Activated T-cell treated with anti-CD3 and anti-CD28 coated beads, Interleukin-2, amount 50 U/mL, for 24 hours (primary cell): Measurements from ENCODE around the gene LYL1.

ENCODE experiments used
- DNase-seq: peaks from one replicate; pipeline ENCODE4 v3.0.0-alpha.2; 2020
- H3K27ac Mint-ChIP-seq: 2 replicates; pipeline ENCODE4 v1.8.0; 2020; ENCODE audit warnings: mild to moderate bottlenecking, mixed read lengths
- H3K27me3 Mint-ChIP-seq: 2 replicates; pipeline ENCODE4 v1.8.0; 2020; ENCODE audit warnings: mixed read lengths
- H3K36me3 Mint-ChIP-seq: 2 replicates; pipeline ENCODE4 v1.8.0; 2020; ENCODE audit warnings: low read depth, mixed read lengths
- H3K4me1 Mint-ChIP-seq: 2 replicates; pipeline ENCODE4 v1.8.0; 2020; ENCODE audit warnings: low read depth, mixed read lengths
- H3K4me3 Mint-ChIP-seq: 2 replicates; pipeline ENCODE4 v1.8.0; 2020; ENCODE audit warnings: mild to moderate bottlenecking, moderate library complexity, mixed read lengths
- H3K9me3 Mint-ChIP-seq: 2 replicates; pipeline ENCODE4 v1.8.0; 2020; ENCODE audit warnings: mixed read lengths

The LYL1 gene

DNA sequence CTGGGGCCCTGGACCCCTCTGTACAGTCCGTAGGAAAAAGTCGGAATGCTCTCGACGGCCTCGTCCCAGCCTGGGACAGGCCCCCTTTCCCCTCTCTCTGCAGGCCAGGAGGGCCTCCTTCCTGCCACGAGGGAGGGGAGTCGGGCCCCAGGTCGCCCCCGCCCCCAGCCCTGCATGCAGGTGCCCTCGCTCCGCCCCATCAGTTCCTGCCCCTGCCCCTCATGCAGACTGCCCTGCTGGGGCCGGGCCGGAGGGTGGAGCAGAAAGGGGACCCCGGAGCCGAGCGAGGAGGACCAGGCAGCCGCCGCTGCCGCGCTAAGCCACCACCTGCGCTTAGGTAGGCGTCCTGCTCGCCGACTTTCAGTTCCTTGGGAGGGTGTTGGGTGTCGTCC, 7.3 kb downstream of the LYL1 start:
- no peak overlapping the region for H3K4me3 Mint-ChIP-seq
- peaks cover 7% of the 10 kb centered on the region for H3K36me3 Mint-ChIP-seq
- H3K9me3 Mint-ChIP-seq, result peaks cover 3% of the 10 kb centered on the region
- peaks cover 42% of the 10 kb centered on the region for H3K27me3 Mint-ChIP-seq
- peak; percentile 51 for DNase-seq
- H3K27ac Mint-ChIP-seq, result no peak overlapping the region
- H3K4me1 Mint-ChIP-seq, result peaks cover 43% of the 10 kb centered on the region

DNA sequence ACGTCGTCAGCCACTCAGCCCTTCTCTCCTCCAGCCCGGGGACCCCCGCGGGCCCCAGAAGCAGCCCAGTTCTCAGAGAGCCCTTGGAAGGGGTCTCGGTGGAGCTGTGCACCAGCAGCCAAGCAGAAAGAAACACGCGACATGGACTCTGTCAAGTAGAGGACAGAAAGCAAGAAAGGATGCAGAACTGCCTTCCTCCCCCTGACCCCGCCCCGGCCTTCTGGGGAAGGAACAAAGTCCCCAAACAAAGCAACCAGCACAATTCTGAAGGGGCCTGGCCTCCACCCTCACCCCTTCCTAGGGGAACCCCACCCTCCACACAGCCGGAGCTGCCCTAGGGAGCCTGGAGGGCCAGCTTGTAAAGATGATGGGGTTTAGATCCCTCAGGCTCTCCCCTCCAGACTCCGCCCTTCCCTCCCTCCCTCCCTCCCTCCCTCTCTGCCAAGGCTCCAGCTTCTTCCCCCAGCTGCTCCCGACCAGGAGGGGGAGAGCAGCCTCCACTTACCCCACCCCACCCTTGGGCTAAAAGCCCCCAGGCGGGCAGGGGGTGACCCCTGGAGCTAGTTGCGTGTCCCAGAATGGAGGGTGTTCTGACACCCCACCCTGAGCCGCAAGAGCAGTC, 7.8 kb downstream of the LYL1 start:
- H3K27ac Mint-ChIP-seq, result no peak overlapping the region
- H3K36me3 Mint-ChIP-seq, result peaks cover 2% of the 10 kb centered on the region
- no peaks in the 10 kb centered on the region for H3K9me3 Mint-ChIP-seq
- peaks cover 42% of the 10 kb centered on the region for H3K27me3 Mint-ChIP-seq
- DNase-seq, result no peak
- no peak overlapping the region for H3K4me3 Mint-ChIP-seq
- H3K4me1 Mint-ChIP-seq, result peaks cover 38% of the 10 kb centered on the region

DNA sequence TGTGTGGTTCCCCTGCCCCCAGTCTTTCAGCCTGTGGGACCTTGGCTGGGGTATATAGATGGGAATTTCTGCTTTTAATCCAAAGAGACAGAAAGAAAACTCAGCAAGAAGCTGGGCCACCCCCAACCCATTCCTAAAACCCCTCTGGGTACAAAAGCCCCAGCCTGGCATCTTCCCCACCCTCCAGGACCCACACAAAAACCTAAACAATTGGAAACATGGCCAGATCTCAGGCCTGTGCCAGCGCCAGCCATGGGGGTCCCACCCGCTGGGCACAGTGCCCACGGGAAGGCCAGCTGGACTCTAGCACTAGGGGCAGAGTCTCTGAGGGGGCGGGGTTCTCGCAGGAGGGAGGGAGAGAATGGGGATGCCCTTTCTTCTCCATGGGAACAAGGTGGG, 8.6 kb downstream of the LYL1 start:
- no peak overlapping the region for H3K4me3 Mint-ChIP-seq
- DNase-seq, result no peak
- no peaks in the 10 kb centered on the region for H3K36me3 Mint-ChIP-seq
- H3K27ac Mint-ChIP-seq, result no peak overlapping the region
- peaks cover 32% of the 10 kb centered on the region for H3K4me1 Mint-ChIP-seq
- no peaks in the 10 kb centered on the region for H3K9me3 Mint-ChIP-seq
- peaks cover 41% of the 10 kb centered on the region for H3K27me3 Mint-ChIP-seq

DNA sequence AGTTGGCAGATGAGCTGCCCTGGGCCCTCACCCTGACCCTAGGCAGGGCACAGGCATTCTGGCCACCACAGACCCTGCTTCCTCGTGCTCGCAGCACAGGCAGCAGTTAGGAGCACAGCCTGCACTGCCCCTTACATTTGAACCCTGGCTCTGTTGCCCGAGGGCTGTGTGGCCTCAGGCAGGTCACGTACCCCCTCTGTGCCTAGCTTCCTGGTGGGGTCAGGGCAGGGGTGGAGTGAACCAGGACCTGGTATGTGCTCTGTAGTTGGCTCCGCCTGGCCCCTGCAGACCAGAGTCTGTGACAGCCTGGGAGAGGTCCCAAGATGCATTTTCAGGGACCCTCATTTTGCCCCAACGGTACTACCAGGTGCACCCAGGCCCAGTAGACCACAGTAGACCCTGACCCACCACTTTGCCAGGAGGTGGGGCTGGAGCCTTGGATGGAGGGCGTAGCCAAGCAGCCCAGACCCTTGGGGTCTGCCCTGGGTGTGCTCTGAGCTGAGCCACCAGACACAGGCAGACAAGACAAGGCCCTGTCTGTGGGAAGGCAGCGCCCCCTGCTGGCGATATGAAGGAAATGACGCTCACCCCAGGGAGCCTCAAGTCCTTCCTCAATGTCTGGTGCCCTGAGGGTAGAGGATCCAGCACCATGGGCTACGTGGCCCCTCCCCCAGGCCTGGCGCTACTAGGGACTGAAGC, 9.1 kb downstream of the LYL1 start:
- DNase-seq, result peak; percentile 86
- peaks cover 37% of the 10 kb centered on the region for H3K27me3 Mint-ChIP-seq
- no peaks in the 10 kb centered on the region for H3K36me3 Mint-ChIP-seq
- peaks cover 28% of the 10 kb centered on the region for H3K4me1 Mint-ChIP-seq
- no peak overlapping the region for H3K27ac Mint-ChIP-seq
- no peaks in the 10 kb centered on the region for H3K9me3 Mint-ChIP-seq
- H3K4me3 Mint-ChIP-seq, result no peak overlapping the region

DNA sequence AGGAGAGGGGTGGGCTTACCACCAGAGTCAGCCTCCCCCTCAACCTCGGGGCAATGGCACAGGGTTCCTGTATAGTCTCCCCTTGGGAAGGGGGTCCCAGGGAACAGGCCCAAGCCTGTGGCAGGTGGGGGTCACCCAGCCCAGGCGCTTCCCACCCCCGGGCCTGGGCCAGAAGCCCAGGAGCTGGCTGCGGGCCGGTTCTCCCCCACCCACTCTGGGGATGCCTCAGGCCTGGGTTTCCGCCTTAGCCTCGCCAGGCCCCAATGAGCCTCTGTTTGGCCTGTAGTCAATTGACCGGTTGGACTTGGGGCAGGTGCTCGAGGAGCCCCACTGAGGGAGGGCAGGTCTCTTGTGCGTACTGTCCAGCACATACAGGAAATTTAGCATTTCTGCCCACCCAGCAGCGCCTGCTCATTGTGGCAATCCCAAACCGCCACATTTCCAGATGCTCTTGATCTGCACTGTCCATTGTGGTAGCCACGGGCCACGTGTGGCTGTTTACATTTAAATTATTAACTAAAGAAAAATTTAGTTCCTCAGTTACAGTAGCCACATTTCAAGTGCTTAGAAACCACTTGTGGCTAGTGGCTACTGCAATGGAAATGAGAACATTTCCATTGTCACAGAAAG, 9.9 kb downstream of the LYL1 start:
- no peaks in the 10 kb centered on the region for H3K36me3 Mint-ChIP-seq
- DNase-seq, result no peak
- peaks cover 22% of the 10 kb centered on the region for H3K4me1 Mint-ChIP-seq
- H3K9me3 Mint-ChIP-seq, result no peaks in the 10 kb centered on the region
- no peak overlapping the region for H3K27ac Mint-ChIP-seq
- no peak overlapping the region for H3K4me3 Mint-ChIP-seq
- peaks cover 29% of the 10 kb centered on the region for H3K27me3 Mint-ChIP-seq

DNA sequence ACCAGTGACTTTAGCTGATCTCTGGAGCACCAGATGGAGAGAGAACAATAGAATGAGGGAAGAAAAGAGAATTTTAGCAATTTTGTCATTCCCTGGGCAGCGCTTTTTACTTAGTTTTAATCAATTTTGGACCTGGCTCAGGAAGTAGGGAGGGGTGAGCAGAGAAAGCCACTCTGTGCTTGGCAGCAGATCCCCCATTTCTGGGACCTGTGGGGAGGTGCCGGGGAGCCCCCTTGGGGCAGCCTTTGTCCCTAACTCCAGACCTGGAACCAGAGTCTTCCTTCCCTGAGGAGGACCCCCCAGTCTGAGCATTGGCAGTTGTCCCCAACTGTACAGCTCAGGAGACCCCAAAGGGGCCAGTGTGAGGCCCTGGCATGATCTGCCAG, 10.5 kb downstream of the LYL1 start:
- no peak for DNase-seq
- H3K4me3 Mint-ChIP-seq, result no peak overlapping the region

DNA sequence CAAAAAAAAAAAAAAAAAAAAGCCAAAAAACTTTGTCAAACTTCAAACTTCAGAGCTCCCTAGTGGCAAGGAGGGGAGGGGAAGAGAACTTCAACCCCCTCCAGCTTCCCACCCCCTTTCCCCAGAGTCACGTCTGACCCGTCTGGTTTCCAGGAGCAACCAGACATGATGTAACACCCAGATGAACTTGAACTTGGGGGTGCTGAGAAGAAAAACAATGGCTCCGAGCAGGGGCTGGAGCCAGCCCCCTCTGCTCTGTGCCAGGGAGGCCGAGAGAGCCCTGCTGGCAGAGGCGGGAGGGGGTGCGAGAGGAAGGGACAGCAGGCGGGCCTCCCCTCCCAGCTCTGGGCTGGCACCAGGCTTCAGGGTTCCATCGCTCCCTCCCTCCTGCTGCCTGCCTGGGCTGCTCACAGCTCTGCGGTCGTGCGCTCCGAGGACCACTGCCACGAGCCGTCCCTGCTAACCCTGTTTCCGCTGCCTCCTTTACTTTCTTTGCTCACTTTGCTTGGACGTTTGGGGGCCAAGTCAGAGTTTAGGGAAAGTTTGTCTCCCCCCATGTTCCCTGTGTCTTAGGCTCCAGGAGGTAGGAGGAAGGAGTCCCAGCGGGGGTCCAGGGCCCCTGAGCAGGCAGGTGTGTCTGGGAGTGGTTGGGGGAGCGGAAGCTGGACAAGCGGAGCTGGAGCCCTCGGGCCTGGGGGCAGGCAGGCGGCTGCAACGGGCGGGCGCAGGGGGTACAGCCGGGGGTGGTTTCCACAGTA, 11.1 kb downstream of the LYL1 start:
- Mint-ChIP-seq H3K27me3 (peaks cover 22% of the 10 kb centered on the region), H3K36me3 (no peaks in the 10 kb centered on the region), H3K4me1 (peaks cover 15% of the 10 kb centered on the region), H3K4me3 (no peak overlapping the region), H3K27ac (no peak overlapping the region), H3K9me3 (no peaks in the 10 kb centered on the region)
- no peak for DNase-seq

More for the DNA sequence above, 10.5 kb downstream of the LYL1 start:
- Mint-ChIP-seq H3K27ac (no peak overlapping the region), H3K36me3 (no peaks in the 10 kb centered on the region), H3K27me3 (peaks cover 26% of the 10 kb centered on the region), H3K4me1 (peaks cover 19% of the 10 kb centered on the region), H3K9me3 (no peaks in the 10 kb centered on the region)

DNA sequence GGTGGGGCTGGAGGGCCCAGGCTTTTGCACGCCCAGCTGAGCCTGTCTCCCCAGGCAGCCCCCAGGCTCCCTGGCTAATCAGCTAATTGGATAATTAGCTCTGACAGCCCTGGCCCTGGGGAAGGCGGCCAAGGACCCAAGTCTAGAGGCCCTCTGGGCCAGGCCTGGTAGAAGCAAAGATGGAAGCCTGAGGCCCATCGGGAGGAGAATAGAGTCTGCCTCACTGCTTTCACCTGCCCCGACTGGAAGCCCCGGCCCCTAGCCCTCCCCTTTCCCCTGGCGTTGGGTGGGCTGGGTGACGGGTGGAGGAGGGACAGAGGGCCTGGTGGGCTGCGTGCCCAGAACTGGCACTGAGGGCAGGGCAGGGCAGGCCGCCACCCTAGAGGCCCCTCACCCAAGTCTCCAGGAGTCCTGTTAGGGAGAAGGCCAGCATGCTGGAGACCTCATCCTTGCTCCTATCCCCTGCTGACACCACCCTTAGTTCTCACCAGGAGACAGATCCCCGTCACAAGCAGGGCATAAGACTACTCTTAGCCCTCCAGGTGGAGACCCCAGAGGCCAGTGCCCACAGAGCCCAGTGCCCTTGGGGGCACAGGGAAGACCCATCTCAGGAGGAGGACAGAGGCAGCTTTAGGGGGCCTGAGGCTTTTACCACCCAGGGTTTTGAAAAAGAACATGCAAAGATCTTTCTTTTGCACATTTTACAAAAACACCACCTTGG, 12.0 kb downstream of the LYL1 start:
- no peak overlapping the region for H3K27ac Mint-ChIP-seq

DNA sequence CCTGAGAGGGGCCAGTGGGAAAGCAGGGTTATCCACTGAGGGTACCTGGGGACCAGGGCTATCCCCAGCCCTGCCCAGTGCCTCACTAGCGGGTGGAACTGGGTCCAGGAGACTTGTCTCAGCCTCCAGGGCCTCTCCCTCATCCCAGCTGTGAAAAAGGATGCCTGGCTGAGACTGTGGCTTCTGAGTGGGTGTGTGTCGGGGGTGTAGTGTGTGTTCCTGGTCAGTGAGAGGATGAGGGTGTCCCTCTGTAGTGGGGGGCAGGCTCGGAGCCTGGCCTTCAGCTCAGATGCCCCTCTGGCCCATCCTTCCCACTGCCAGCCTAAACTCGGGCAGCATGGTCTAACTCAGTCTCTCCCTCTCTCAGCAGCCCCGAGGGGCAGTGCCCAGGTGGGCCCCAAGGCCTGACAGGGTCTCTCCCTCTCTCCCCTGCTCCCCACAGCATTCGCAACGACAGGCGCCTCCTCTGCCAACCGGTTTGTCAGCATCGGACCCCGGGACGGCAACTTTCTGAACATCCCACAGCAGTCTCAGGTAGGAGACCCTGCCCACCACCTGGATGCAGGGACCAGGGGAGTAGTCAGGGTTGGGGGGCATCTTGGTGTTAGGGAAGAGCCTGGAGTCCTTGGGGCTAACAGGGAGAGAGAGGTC, 12.7 kb downstream of the LYL1 start:
- Mint-ChIP-seq H3K4me1 (peaks cover 6% of the 10 kb centered on the region), H3K4me3 (no peak overlapping the region), H3K27ac (no peak overlapping the region), H3K36me3 (no peaks in the 10 kb centered on the region), H3K9me3 (no peaks in the 10 kb centered on the region), H3K27me3 (peaks cover 10% of the 10 kb centered on the region)
- DNase-seq, result no peak

More for the DNA sequence above, 12.0 kb downstream of the LYL1 start:
- peaks cover 7% of the 10 kb centered on the region for H3K4me1 Mint-ChIP-seq
- H3K36me3 Mint-ChIP-seq, result no peaks in the 10 kb centered on the region
- peaks cover 13% of the 10 kb centered on the region for H3K27me3 Mint-ChIP-seq
- no peak for DNase-seq
- H3K4me3 Mint-ChIP-seq, result no peak overlapping the region
- no peaks in the 10 kb centered on the region for H3K9me3 Mint-ChIP-seq

DNA sequence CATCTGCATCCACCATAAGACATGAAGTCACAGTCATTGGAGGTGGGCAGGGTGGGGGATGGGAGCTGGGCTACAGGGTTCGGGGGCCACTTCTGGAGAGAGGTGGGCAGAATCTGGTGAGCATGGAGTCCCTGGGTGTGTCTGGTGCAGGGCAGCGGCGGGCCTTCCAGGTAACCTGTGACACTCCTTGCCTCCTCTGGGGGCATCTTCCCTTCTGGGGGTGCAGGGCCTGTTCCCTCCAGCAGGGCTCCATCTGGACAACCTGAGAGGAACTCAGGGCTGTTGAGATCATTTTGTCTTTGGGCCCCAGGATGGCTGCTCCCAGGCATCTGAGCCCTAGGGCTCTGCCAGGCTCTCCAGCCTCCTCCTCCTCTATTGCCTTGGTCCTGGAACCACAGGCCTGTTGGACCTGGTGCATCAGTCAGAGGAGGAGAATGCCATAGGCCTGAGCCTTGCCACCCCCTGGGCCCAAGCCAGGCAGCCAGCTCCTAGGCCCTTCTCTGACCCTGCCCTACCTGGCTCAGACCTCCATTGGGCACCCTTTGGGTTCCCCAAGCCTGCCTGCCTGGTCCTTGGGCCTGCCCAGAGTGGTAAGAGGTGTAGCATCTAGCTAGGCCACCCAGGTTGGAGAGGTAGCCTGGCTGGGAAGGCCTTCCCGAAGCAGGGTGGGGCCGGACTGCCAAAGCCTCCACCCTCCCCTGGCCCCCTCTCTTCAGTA, 13.4 kb downstream of the LYL1 start:
- H3K9me3 Mint-ChIP-seq, result no peaks in the 10 kb centered on the region
- DNase-seq, result no peak
- H3K27me3 Mint-ChIP-seq, result peaks cover 4% of the 10 kb centered on the region
- peaks cover 3% of the 10 kb centered on the region for H3K4me1 Mint-ChIP-seq
- H3K27ac Mint-ChIP-seq, result no peak overlapping the region
- no peak overlapping the region for H3K4me3 Mint-ChIP-seq
- no peaks in the 10 kb centered on the region for H3K36me3 Mint-ChIP-seq

DNA sequence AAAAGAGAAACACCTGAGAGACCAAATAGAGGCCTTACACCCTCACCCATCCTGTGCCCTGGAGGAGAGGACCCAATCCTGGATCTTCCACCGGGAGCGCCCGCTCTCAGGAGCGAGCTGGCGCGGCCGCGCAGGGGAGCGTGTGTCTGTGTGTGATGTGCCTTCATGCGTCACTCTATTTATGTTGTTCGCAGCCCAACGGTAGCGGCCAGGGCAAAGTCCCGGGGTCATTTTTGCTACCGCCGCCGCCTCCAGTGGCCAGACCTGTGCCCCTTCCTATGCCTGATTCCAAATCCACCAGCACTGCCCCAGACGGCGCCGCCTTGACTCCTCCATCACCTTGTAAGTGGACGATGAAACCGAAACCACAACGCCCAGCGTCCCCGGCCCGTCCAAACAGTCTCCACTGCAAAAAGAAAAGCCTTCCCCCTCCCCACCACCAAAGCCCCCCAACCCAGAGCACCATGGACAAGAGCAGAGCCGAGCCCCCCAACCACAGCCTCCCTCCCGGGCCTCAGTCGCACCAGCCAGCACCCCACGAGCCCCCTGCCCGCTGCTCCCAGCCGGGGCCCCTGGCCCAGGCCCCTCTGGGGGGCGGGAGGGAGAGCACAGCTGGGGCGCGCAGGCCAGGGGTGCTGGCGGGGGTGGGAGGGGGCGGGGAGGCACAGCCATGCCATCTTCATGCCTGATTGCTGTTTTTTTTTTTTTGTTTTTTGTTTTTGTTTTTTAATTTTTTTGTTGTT, 14.7 kb downstream of the LYL1 start:
- Mint-ChIP-seq H3K27me3 (no peaks in the 10 kb centered on the region), H3K27ac (no peak overlapping the region), H3K9me3 (no peaks in the 10 kb centered on the region), H3K36me3 (no peaks in the 10 kb centered on the region), H3K4me3 (no peak overlapping the region), H3K4me1 (no peaks in the 10 kb centered on the region)
- DNase-seq, result no peak

DNA sequence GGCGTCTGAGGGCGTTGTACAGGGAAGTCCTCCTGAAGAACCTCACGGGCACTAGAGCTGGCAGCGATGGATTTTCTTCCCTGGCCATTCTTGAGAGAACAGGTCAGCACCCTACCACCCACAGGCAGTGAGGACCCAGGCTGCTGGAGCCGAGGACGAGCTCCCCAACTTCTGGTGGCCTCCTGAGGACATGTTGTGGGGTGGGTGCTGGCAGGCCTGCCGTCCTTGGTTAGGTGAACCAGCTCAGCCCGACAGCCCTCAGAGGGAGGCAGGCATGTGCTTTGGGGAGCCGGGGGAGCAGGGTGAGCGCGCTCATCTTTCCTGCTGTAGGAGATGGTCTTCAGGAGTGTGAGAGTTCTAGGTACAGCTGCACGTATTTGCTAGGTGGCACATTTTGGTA, 15.4 kb downstream of the LYL1 start:
- Mint-ChIP-seq H3K27me3 (no peaks in the 10 kb centered on the region), H3K4me3 (no peak overlapping the region), H3K4me1 (no peaks in the 10 kb centered on the region), H3K27ac (no peak overlapping the region), H3K9me3 (no peaks in the 10 kb centered on the region), H3K36me3 (no peaks in the 10 kb centered on the region)
- no peak for DNase-seq

DNA sequence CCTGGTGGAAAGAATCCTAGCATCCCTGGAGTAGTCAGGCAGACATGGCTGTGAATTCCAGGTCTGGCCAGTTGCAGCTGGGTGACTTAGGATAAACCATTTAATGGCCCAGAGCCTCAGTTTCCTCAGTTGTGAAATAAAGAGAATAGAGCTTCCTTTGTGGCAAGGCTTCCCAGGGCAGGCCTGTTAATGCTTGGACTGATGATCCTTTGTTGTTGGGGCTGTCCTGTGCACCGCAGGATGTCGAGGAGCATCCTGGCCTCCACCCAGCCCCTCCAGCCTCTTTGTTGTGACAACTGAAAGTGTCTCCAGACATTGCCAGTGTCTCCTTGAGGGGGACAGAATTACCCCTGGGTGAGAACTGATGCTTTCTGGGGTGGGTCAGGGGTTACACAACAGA, 16.3 kb downstream of the LYL1 start:
- no peak for DNase-seq
- no peaks in the 10 kb centered on the region for H3K27me3 Mint-ChIP-seq
- H3K9me3 Mint-ChIP-seq, result no peaks in the 10 kb centered on the region
- H3K4me3 Mint-ChIP-seq, result no peak overlapping the region
- H3K36me3 Mint-ChIP-seq, result no peaks in the 10 kb centered on the region
- no peaks in the 10 kb centered on the region for H3K4me1 Mint-ChIP-seq
- H3K27ac Mint-ChIP-seq, result no peak overlapping the region
